Renal pelvis (tissue), 4 donors: ENCODE data around the gene SHISA8. TPM values are rescaled to one million over a fixed set of nuclear protein-coding genes. Genes with fewer than 3 reads are reported as not detected.
"Not testable (repeated sequence)": the region's sequence is repeated elsewhere in the genome, so short reads cannot be mapped to it uniquely, and the experiment has no call there.

Source experiments
- DNase-seq: peaks from one replicate; pipeline ENCODE4 v3.0.0-alpha.2; 2013
- polyA plus RNA-seq, 3 donors: library from polyadenylated mRNA; unstranded; fragments of 120-200 nt; gene quantifications; one replicate each; pipeline ENCODE4 v1.2.1, GENCODE V29; 2013; ENCODE audit not compliant: insufficient read length in 3 of 3

The SHISA8 gene
- polyA plus RNA-seq, 3 donors: 0.43 to 1.6 (median 1.4) TPM

DNA sequence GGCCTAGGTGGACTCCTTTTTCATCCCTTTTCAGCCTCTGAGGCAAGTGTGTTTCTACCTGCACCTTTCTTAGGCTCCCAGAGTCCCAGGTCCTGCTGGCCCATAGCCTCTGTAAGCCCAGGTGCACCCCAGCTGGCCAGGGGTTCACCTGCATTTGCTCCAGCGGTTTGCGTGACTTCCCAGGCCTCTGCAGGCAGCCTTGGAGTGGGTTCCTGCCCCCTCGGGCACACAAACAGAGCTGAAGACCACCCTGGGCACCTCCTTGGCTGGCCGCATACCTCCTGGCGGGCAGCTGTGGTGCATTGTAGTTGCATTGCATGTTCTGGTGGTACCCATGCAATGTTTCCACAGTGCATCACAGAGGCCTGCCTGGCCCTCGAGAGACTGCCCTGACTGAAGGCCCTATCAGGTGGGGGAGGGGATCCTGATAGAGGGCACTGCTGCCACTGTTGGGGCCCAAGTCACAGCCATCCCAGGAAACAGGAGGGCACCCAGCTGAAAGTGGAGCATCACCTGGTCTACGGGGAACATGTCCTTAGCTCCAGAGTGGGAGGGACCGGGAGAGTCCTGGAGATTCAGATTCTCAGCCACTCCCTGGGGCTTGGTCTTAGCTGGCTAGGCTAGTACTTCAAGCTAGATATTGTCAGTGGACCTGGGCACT, 14.1 kb downstream of the SHISA8 start:
- DNase-seq: no peak

GRCh38 chr22:41899992-41900651, 14.8 kb downstream of the SHISA8 start:
- no peak for DNase-seq

- DNase-seq: no peak
Observed at GRCh38 chr22:41899110-41899509, 15.8 kb downstream of the SHISA8 start.

GRCh38 chr22:41898645-41899044, 16.2 kb downstream of the SHISA8 start:
- DNase-seq: no peak

DNA sequence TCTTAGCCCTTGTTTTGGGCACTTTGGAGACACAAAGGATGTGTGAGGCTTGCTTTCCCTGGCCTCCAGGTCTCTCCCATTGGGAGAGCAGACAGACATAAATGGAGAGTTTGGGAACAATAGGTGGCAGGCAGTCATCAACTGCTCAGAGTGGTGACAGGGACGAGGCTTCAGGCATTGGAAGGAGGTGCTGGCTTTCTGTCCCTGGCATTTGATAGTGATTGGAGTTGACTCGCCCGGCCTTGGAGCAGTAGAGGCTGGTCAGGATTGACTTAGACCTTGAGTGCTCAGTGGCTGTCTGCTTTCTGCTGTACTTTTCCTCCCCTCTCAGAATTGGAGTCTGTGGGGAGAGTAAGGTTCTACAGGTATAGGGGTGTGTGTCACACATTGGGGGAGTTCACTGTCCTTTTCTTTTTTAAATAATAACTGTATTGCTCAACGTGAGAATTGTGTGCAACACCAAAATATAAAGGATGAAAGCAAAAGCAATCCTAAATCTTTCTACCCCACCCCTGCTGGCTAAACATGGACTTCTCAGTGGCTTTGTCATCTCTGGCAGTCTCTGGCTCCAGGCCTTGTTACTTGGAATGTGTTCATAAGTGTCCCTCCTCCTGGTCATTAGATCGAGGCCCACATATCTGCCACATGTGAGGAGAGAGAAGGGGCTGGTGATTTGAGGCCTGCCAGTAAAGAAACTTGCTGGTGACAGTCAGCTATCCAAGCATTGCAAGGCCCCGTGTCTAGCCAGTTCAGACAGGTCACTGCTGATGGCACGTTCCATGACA, 21.1 kb downstream of the SHISA8 start:
- no peak for DNase-seq

GRCh38 chr22:41892721-41893120, 22.2 kb downstream of the SHISA8 start:
- no peak for DNase-seq

DNA sequence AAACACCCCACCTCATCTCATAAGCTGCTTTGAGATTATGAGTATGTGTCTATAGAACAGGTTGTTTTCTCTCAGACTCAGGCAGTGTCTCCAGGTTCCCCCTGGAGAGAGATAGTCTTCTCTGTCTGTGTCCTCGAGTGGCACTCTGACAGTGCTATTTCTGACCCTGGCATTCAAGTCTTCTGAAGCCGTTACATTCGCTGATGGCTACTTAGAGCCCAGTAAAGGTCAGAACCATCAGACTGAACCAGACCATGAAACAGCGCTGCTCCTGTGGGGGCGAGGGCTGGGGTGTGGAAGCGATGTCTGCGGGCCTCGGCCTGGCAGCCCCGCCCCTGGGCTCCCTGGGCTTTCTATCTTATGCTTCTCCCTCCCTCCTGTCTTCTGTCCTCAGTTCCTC, 23.5 kb downstream of the SHISA8 start:
- no peak for DNase-seq

- no peak for DNase-seq
Observed at GRCh38 chr22:41888627-41889200, 26.2 kb downstream of the SHISA8 start.

- DNase-seq: no peak
Observed at GRCh38 chr22:41885516-41885915, 29.4 kb downstream of the SHISA8 start.

DNA sequence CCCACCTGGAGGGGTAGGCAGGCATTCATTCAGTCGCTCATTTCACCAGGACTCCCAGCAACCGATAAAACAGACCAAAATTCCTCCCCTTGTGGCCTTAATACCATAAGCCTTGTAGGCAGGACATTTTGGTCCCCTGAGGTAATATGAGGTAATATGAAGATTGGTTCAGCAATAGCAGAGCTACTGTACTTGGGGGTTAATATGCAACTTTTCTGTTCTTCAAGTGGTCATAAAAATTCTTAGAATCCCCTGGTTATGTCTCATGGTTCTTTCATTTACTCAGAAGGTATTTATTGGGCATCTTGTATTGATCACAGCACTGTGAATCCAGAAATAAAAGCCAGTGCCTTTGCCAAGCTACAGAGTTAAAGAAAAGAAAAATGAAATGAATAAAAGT, 29.8 kb downstream of the SHISA8 start:
- DNase-seq: no peak

DNA sequence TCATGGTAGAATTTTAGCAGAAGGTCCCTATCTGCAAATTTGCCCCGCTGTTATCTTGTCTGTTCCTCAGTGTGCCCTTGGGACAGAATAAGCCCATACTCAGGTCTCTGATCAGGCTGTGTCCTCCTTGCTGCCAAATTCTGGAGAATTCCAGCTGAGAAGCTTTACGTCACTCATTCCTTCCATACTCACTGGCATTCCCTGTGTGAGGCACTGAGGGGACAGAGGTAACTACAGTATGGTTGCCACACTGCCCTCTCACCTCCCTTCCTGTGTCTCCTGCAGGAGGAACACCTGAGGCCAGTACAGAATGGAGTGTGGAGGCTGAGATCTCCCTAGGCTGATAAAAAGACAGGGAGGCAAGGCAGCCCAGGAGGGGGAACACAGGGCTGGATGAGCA, 31.5 kb downstream of the SHISA8 start:
- DNase-seq: no peak

DNA sequence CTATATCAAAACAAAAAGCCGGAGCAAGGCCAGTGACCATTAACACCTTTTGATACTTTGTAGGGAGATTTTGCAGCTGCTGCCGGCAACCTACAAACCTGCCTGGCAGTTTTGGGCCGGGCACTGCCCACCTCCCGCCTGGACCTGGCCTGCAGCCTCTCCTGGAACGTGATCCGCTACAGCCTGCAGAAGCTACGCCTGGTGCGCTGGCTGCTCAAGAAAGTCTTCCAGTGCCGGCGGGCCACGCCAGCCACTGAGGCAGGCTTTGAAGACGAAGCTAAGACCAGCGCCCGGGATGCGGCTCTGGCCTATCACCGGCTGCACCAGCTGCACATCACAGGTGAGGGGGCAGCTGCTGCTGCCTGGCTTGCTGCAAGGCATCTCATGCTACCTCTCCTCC, 34.2 kb downstream of the SHISA8 start:
- no peak for DNase-seq

DNA sequence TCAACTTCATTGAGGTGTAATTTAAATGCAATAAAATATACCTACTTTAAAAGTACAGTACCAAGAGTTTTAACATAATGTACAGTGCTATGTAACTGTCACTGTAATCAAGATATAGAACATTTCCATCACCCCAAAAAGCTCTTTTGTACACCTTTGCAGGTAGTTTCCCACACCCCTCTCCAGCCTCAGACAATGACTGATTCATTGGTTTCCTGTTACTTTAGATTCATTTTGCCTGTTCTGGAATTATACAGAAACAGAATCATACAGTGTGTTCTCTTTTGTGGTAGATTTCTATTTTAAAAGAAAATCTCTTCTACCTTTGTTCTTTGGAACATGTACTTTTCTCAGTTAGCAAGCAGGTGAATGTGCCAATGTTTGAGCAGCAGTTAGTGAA, 38.2 kb downstream of the SHISA8 start:
- DNase-seq: no peak

GRCh38 chr22:41876275-41876674, 38.6 kb downstream of the SHISA8 start:
- no peak for DNase-seq

DNA sequence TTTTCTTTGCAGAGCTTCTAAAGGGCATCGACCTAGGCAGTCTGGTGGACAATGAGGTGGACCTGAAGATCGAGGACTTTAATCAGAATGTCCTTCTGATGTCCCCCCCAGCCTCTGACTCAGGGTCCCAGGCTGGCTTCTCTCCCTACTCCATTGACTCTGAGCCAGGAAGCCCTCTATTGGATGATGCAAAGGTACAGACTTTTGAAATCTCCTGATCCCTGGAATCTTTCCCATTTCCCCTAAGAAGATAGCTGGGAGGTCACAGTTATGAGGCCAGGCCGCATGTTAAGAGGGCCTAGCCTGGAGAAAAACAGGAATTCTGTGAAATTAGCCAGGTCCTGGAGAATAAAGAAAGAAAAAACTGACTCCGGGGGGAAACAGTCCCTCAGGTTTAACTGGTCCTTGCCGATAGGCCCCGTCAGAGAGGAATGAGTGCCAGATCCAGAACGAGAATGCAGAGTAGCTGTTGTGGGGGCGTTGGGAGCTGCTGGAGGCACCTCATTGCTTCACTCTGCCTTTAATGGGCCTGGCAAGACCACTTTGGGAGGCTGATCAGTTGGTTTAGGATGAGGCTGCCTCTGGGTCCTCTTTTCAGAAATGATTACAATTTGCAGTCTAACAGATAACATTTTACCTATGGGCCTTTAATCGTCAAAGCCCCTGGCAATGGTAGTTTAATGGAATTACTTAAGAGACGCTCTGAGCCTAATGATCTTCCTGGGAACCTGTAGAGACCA, 39.2 kb downstream of the SHISA8 start:
- no peak for DNase-seq

- no peak for DNase-seq
Observed at GRCh38 chr22:41874090-41874489, 40.8 kb downstream of the SHISA8 start.

DNA sequence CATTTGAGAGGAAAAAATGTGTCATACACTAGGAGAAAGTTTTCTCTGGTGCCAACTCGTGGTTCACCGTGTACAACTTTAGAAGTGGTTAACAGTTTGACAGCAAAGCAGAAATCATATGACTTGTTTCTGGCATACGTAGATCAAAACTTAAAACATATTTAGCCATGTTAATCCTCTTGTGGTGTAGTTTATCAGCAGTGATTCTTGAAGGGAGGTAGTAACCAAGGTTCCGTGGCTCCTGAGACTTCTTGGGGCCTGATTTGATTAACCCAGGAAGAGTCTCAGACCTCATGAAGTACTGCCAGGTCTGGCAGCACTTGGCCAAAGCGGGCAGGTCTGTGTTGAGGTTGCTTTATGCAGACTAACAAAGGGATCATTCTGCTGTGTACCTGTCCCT, 41.5 kb downstream of the SHISA8 start:
- no peak for DNase-seq

DNA sequence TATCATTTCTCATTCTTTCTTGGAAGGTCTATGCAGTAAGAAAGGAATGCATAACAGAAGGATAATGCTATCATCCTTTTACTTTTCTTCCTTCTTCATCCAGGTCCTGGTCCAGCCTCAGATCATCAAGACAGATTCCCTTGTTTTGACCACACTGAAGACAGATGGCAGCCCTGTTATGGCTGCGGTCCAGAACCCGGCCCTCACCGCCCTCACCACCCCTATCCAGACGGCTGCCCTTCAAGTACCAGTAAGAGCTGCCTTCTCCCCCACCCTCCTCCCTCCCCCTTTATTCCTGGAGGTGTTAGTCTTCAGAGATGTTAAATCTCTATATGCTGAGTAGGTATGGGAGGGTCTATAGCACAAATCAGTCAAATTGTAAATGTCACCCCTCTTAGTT, 44.1 kb downstream of the SHISA8 start:
- DNase-seq: no peak

DNA sequence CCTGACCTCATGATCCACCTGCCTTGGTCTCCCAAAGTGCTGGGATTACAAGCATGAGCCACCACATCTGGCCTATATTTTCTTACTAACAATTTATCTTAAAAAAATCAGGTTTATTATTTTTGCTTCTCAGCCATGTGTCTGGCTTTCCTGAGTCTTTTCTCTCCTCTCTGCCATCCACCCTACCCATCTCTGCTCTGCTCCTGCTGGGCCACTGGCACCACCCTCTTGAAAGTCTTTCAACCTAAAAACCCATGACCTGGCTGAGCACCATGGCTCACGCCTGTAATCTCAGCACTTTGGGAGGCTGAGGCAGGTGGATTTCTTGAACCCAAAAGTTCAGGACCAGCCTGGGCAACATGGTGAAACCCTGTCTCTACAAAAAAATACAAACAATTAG, 44.8 kb downstream of the SHISA8 start:
- DNase-seq: not testable (repeated sequence)

DNA sequence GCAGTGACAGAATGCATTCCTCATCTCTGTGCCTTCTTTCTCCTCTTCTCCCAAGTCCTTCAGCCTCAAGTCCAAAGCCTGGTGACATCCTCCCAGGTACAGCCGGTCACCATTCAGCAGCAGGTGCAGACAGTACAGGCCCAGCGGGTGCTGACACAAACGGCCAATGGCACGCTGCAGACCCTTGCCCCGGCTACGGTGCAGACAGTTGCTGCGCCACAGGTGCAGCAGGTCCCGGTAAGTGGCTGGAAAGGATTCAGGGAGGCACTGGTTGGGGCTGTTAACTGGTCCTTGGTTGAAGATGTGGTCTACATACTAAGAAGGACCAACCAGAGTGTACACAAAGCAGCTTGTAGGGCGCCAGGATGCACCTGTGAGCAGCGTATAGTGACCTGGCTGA, 46.3 kb downstream of the SHISA8 start:
- no peak for DNase-seq

GRCh38 chr22:41863472-41863871, 51.4 kb downstream of the SHISA8 start:
- DNase-seq: no peak
